K562 (cell line): ENCODE measurements around the gene RNU6-9. TPM values are rescaled to one million over a fixed set of nuclear protein-coding genes. Genes with fewer than 3 reads are reported as not detected.

Experiments used
- ATF1 ChIP-seq, 2 experiments: fragments of 450-650 bp in 1 of 2; IDR thresholded peaks; 2 replicates each; pipeline ENCODE4 v1.6.1; 2016; ENCODE audit warnings: missing compliant biosample characterization in 1 of 2, missing genetic modification characterization in 1 of 2
- FOXA1 ChIP-seq: fragments of 450-650 bp; IDR thresholded peaks from 2 replicates; pipeline ENCODE4 v1.6.1; 2016; ENCODE audit warnings: mild to moderate bottlenecking, borderline replicate concordance
- FOXA3 ChIP-seq, 2 experiments: fragments of 450-650 bp in 1 of 2; sonication (generic) in 1 of 2; formaldehyde crosslinking; IDR thresholded peaks in 1 of 2; conservative IDR thresholded peaks in 1 of 2; 2 replicates each; pipeline versions ENCODE4 v1.4.0 to v1.8.0; 2020 to 2022; ENCODE audit warnings: mild to moderate bottlenecking in 2 of 2, missing genetic modification reagents in 1 of 2
- KAT2B ChIP-seq: IDR thresholded peaks from one replicate; pipeline ENCODE4 v1.6.1; 2012; ENCODE audit warnings: low read depth, mild to moderate bottlenecking, control low read depth, inconsistent platforms, low read length, moderate library complexity
- MEIS2 ChIP-seq: fragments of 450-650 bp; IDR thresholded peaks from 2 replicates; pipeline ENCODE4 v1.6.1; 2014; ENCODE audit warnings: mild to moderate bottlenecking; ENCODE audit not compliant: partially characterized antibody
- MTA3 ChIP-seq: fragments of 450-650 bp; formaldehyde crosslinking; IDR thresholded peaks from 2 replicates; pipeline ENCODE4 v1.6.1; 2017; ENCODE audit warnings: mild to moderate bottlenecking, borderline replicate concordance
- MYBL2 ChIP-seq, 2 experiments: fragments of 450-650 bp in 1 of 2; sonication (generic) in 1 of 2; formaldehyde crosslinking in 1 of 2; IDR thresholded peaks; 2 replicates each; pipeline versions ENCODE4 v1.6.1 to v1.8.1; 2017 to 2022; ENCODE audit warnings: borderline replicate concordance in 1 of 2, inconsistent platforms in 1 of 2, low read depth in 1 of 2, mild to moderate bottlenecking in 1 of 2, missing genetic modification reagents in 1 of 2, moderate library complexity in 1 of 2
- NONO ChIP-seq, 2 experiments: fragments of 200-400 bp in 1 of 2; fragments of 450-650 bp in 1 of 2; formaldehyde crosslinking in 1 of 2; IDR thresholded peaks; 2 replicates each; pipeline ENCODE4 v1.6.1; 2017; ENCODE audit warnings: low read depth in 2 of 2, mild to moderate bottlenecking in 2 of 2, moderate library complexity in 2 of 2, low read length in 1 of 2
- PHF20 ChIP-seq: fragments of 450-650 bp; IDR thresholded peaks from 2 replicates; pipeline ENCODE4 v1.6.1; 2018; ENCODE audit not compliant: partially characterized antibody
- SRSF7 ChIP-seq: fragments of 200-400 bp; formaldehyde crosslinking; optimal IDR thresholded peaks from 2 replicates; pipeline ENCODE3; 2017; ENCODE audit warnings: mild to moderate bottlenecking, low read depth, low read length
- TCF7L2 ChIP-seq: fragments of 150-350 bp; IDR thresholded peaks from 2 replicates; pipeline ENCODE4 v1.6.1; 2016; ENCODE audit warnings: low read depth, mild to moderate bottlenecking, low read length, moderate library complexity
- WHSC1 ChIP-seq: IDR thresholded peaks from one replicate; pipeline ENCODE4 v1.6.1; 2012; ENCODE audit warnings: low read length, control low read depth, inconsistent platforms
- ZFP30 ChIP-seq: fragments of 250-450 bp; sonication (Bioruptor Pico); IDR thresholded peaks from 2 replicates; pipeline ENCODE4 v1.8.0; 2022; ENCODE audit warnings: moderate library complexity, mild to moderate bottlenecking, inconsistent platforms, borderline replicate concordance
- ZFPM2 ChIP-seq: fragments of 250-450 bp; sonication (Bioruptor Pico); IDR thresholded peaks from 2 replicates; pipeline ENCODE4 v1.5.1; 2022; ENCODE audit warnings: mild to moderate bottlenecking
- ZNF707 ChIP-seq: fragments of 250-450 bp; sonication (Bioruptor Pico); conservative IDR thresholded peaks from 2 replicates; pipeline ENCODE4 v1.8.0; 2022; ENCODE audit warnings: inconsistent platforms, mild to moderate bottlenecking, moderate library complexity
- polyA plus RNA-seq, 8 experiments: library from polyadenylated mRNA; depleted of rRNA in 4 of 8; stranded (reverse) in 5 of 8; unstranded in 3 of 8; fragments of >200 nt; fragmentation: Nextera tagmentation in 2 of 8; fragmentation: Illumina TruSeq in 1 of 8; extraction: Ambion mirVana in 2 of 8; extraction: Trizol in 1 of 8; gene quantifications; 2 replicates each; pipeline versions ENCODE4 v1.2.1 to v1.2.3, GENCODE V29; 2011 to 2014; ENCODE audit warnings: inconsistent platforms in 1 of 8, missing spikeins in 1 of 8
- total RNA-seq, 7 experiments: library from RNA; depleted of rRNA in 6 of 7; stranded (reverse); fragments of >200 nt in 6 of 7; fragmentation: Illumina TruSeq in 2 of 7; extraction: Trizol in 2 of 7; gene quantifications; 2 replicates each; pipeline versions ENCODE4 v1.2.1 to v1.2.3, GENCODE V29; 2011 to 2021; ENCODE audit warnings: low replicate concordance in 1 of 7
- TF ChIP-seq, protein P1 (sequence below): sonication (generic); IDR thresholded peaks from 2 replicates; pipeline ENCODE4 v1.6.1; 2016
- TF ChIP-seq, protein P2 (sequence below): sonication (generic); formaldehyde crosslinking; IDR thresholded peaks from 2 replicates; pipeline ENCODE4 v1.8.0; 2022; ENCODE audit warnings: mild to moderate bottlenecking, missing genetic modification reagents
- TF ChIP-seq, protein P3 (sequence below), 2 experiments: fragments of 450-650 bp; conservative IDR thresholded peaks; 2 replicates each; pipeline ENCODE4 v1.6.1; 2017; ENCODE audit warnings: mild to moderate bottlenecking in 2 of 2, moderate library complexity in 2 of 2
- TF ChIP-seq, protein P4 (sequence below), 2 experiments: fragments of 450-650 bp in 1 of 2; sonication (generic) in 1 of 2; formaldehyde crosslinking; conservative IDR thresholded peaks; 2 replicates each; pipeline versions ENCODE4 v1.4.0 to v1.8.1; 2020 to 2022; ENCODE audit warnings: mild to moderate bottlenecking in 1 of 2, missing genetic modification reagents in 1 of 2

Gene RNU6-9
- total and polyA plus RNA-seq, 9 of the 15 experiments (the other 6 are each of a cell fraction or from before 2014, with no cell fraction given), result not detected

DNA sequence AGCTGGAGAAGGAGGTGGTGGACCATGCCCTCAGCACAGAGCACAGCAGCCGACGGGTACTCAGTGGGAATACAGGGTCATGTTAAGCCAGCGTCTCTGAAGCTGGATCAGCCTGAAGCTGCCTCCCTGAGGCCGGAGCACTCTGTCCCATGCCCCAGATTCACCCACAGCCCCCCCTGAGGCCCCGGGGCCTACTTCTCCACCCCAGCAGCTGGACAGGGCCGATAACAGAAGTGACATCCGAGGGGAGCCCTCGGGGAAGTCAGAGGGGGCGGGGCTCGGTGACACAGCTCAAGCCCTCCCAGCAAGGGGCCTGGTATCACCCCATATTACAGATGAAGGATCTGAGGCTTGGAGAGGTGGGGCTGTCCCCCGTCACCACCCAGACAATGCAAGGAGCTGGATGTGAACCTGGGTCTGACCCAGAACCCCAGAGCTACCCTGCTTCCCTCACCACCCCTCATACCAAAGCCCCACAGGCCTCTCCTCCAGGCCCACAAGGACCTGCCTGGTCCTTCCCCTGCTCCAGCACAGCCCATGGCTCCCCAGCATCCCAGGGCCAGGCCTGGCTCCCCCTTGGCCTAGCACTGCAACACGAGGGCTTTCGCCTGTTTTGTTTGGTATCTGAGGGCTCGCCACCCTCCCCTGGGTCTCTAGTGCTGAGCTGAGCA, 14.0 kb downstream of the RNU6-9 start (continued):
- TF ChIP-seq, protein P1, sequence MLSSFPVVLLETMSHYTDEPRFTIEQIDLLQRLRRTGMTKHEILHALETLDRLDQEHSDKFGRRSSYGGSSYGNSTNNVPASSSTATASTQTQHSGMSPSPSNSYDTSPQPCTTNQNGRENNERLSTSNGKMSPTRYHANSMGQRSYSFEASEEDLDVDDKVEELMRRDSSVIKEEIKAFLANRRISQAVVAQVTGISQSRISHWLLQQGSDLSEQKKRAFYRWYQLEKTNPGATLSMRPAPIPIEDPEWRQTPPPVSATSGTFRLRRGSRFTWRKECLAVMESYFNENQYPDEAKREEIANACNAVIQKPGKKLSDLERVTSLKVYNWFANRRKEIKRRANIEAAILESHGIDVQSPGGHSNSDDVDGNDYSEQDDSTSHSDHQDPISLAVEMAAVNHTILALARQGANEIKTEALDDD, result no peak
- TF ChIP-seq ZFPM2 (CRISPR knock-in tag) (no peak), MTA3 (peak; percentile 91), FOXA1 (no peak), ATF1 (CRISPR knock-in tag; IDR thresholded peaks at IDR 0.05) (no peak), ATF1 (tag; IDR thresholded peaks at IDR 0.05) (peak; percentile 90), ZFP30 (CRISPR knock-in tag) (no peak), NONO (IDR thresholded peaks at IDR 0.05; ENCODE audit: low read depth in 2 of 2, low read length in 1 of 2) (peak in 1 of 2 experiments; percentile 92; a peak in 2 of 4 replicates), WHSC1 (no peak), SRSF7 (no peak), FOXA3 (CRISPR knock-in tag; conservative IDR thresholded peaks at IDR 0.05 in 1 of 2, IDR thresholded peaks at IDR 0.05 in 1 of 2) (peak in 1 of 2 experiments; percentile 67; a peak in 1 of 4 replicates), KAT2B (no peak), ZNF707 (CRISPR knock-in tag) (no peak), MYBL2 (IDR thresholded peaks at IDR 0.05; ENCODE audit: low read depth) (no peak), MYBL2 (CRISPR knock-in tag; IDR thresholded peaks at IDR 0.05; ENCODE audit: borderline replicate concordance) (no peak), PHF20 (no peak), MEIS2 (peak; percentile 76), TCF7L2 (no peak)
- TF ChIP-seq, protein P2, sequence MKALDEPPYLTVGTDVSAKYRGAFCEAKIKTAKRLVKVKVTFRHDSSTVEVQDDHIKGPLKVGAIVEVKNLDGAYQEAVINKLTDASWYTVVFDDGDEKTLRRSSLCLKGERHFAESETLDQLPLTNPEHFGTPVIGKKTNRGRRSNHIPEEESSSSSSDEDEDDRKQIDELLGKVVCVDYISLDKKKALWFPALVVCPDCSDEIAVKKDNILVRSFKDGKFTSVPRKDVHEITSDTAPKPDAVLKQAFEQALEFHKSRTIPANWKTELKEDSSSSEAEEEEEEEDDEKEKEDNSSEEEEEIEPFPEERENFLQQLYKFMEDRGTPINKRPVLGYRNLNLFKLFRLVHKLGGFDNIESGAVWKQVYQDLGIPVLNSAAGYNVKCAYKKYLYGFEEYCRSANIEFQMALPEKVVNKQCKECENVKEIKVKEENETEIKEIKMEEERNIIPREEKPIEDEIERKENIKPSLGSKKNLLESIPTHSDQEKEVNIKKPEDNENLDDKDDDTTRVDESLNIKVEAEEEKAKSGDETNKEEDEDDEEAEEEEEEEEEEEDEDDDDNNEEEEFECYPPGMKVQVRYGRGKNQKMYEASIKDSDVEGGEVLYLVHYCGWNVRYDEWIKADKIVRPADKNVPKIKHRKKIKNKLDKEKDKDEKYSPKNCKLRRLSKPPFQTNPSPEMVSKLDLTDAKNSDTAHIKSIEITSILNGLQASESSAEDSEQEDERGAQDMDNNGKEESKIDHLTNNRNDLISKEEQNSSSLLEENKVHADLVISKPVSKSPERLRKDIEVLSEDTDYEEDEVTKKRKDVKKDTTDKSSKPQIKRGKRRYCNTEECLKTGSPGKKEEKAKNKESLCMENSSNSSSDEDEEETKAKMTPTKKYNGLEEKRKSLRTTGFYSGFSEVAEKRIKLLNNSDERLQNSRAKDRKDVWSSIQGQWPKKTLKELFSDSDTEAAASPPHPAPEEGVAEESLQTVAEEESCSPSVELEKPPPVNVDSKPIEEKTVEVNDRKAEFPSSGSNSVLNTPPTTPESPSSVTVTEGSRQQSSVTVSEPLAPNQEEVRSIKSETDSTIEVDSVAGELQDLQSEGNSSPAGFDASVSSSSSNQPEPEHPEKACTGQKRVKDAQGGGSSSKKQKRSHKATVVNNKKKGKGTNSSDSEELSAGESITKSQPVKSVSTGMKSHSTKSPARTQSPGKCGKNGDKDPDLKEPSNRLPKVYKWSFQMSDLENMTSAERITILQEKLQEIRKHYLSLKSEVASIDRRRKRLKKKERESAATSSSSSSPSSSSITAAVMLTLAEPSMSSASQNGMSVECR (CRISPR knock-in tag), result peak; percentile 65; the same call in 1 of the 2 replicates
- TF ChIP-seq, protein P3, sequence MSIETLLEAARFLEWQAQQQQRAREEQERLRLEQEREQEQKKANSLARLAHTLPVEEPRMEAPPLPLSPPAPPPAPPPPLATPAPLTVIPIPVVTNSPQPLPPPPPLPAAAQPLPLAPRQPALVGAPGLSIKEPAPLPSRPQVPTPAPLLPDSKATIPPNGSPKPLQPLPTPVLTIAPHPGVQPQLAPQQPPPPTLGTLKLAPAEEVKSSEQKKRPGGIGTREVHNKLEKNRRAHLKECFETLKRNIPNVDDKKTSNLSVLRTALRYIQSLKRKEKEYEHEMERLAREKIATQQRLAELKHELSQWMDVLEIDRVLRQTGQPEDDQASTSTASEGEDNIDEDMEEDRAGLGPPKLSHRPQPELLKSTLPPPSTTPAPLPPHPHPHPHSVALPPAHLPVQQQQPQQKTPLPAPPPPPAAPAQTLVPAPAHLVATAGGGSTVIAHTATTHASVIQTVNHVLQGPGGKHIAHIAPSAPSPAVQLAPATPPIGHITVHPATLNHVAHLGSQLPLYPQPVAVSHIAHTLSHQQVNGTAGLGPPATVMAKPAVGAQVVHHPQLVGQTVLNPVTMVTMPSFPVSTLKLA (conservative IDR thresholded peaks at IDR 0.05), result peak; percentile 82 to 90
- TF ChIP-seq, protein P4, sequence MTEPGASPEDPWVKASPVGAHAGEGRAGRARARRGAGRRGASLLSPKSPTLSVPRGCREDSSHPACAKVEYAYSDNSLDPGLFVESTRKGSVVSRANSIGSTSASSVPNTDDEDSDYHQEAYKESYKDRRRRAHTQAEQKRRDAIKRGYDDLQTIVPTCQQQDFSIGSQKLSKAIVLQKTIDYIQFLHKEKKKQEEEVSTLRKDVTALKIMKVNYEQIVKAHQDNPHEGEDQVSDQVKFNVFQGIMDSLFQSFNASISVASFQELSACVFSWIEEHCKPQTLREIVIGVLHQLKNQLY (CRISPR knock-in tag; conservative IDR thresholded peaks at IDR 0.05), result no peak
